ENCODE data around the gene RFX1. TPM values are rescaled to one million over a fixed set of nuclear protein-coding genes. Genes with fewer than 3 reads are reported as not detected.
"Not testable (repeated sequence)": the region's sequence is repeated elsewhere in the genome, so short reads cannot be mapped to it uniquely, and the experiment has no call there.

The RFX1 gene
- total RNA-seq, 2 donors from 2014 or later: 17.1 to 24.3 TPM

- not testable (repeated sequence) for H3K9me3 Mint-ChIP-seq; H3K36me3 Mint-ChIP-seq (ENCODE audit: low read depth); H3K27ac ChIP-seq (ENCODE audit: low read depth, low read length); H3K4me3 ChIP-seq (ENCODE audit: low read length); H3K4me3 Mint-ChIP-seq; H3K9ac ChIP-seq (ENCODE audit: extremely low read depth, low read length, poor library complexity, severe bottlenecking); H3K36me3 ChIP-seq (ENCODE audit: control insufficient read depth, insufficient read depth, low read length); H3K9me3 ChIP-seq (ENCODE audit: control insufficient read depth, low read length); H3K4me1 ChIP-seq (ENCODE audit: control insufficient read depth, insufficient read depth, low read length); H3K4me1 Mint-ChIP-seq; DNase-seq; H3K27ac Mint-ChIP-seq
- 85 to 93% methylated on average over 11 to 12 of the region's 12 CpGs for WGBS, 2 experiments (ENCODE audit: insufficient coverage in 1 of 2, insufficient read length in 1 of 2)
- H3K27me3 Mint-ChIP-seq (ENCODE audit: insufficient read depth): peaks cover 12% of the 10 kb centered on the region
- peaks cover 12% of the 10 kb centered on the region for H3K27me3 ChIP-seq (ENCODE audit: control insufficient read depth, insufficient read depth, low read length, poor library complexity, severe bottlenecking)
- TF ChIP-seq CTCF (conservative IDR thresholded peaks at IDR 0.05): peak; percentile 51
Observed at GRCh38 chr19:14035159-14035558, 29.0 kb upstream of the RFX1 start.

GRCh38 chr19:14033946-14034345, 27.8 kb upstream of the RFX1 start:
- no peak overlapping the region for H3K4me3 Mint-ChIP-seq
- no peaks in the 10 kb centered on the region for H3K9me3 Mint-ChIP-seq

GRCh38 chr19:14031719-14032480, 25.8 kb upstream of the RFX1 start, which contains the start of gene IL27RA:
Gene IL27RA, plus strand, starts transcription at chr19:14031762. Its CDS starts 111 bp downstream, at chr19:14031873.
- Mint-ChIP-seq H3K27ac (no peak within 1 kb of the TSS), H3K27me3 (ENCODE audit: insufficient read depth) (peaks cover 26% of the 10 kb centered on the region), H3K36me3 (ENCODE audit: low read depth) (no peaks in the 10 kb centered on the region), H3K4me1 (no peaks in the 10 kb centered on the region), H3K4me3 (peak within 1 kb of the TSS; percentile 75), H3K9me3 (no peaks in the 10 kb centered on the region)
- peak; percentile 88 for DNase-seq
- H3K27me3 ChIP-seq (ENCODE audit: control insufficient read depth, insufficient read depth, low read length, poor library complexity, severe bottlenecking): peaks cover 14% of the 10 kb centered on the region
- no peaks in the 10 kb centered on the region for H3K4me1 ChIP-seq (ENCODE audit: control insufficient read depth, insufficient read depth, low read length)
- peak within 1 kb of the TSS; percentile 63 for H3K9ac ChIP-seq (ENCODE audit: extremely low read depth, low read length, poor library complexity, severe bottlenecking)
- peak; percentile 84 for TF ChIP-seq CTCF (conservative IDR thresholded peaks at IDR 0.05)
- peak within 1 kb of the TSS; percentile 86 for H3K4me3 ChIP-seq (ENCODE audit: low read length)
- 0 to 1% methylated on average over 25 to 62 of the region's 63 CpGs for WGBS, 2 experiments (ENCODE audit: insufficient coverage in 1 of 2, insufficient read length in 1 of 2)
- H3K27ac ChIP-seq (ENCODE audit: low read depth, low read length): no peak within 1 kb of the TSS
- H3K36me3 ChIP-seq (ENCODE audit: control insufficient read depth, insufficient read depth, low read length): no peaks in the 10 kb centered on the region
- no peaks in the 10 kb centered on the region for H3K9me3 ChIP-seq (ENCODE audit: control insufficient read depth, low read length)

More at GRCh38 chr19:14033946-14034345, 27.8 kb upstream of the RFX1 start:
- 94 to 100% methylated on average over 1 of the region's 2 CpGs for WGBS, 2 experiments (ENCODE audit: insufficient coverage in 1 of 2, insufficient read length in 1 of 2)
- Histone ChIP-seq H3K9me3 (ENCODE audit: control insufficient read depth, low read length) (no peaks in the 10 kb centered on the region), H3K9ac (ENCODE audit: extremely low read depth, low read length, poor library complexity, severe bottlenecking) (no peak overlapping the region), H3K27ac (ENCODE audit: low read depth, low read length) (no peak overlapping the region), H3K27me3 (ENCODE audit: control insufficient read depth, insufficient read depth, low read length, poor library complexity, severe bottlenecking) (peaks cover 14% of the 10 kb centered on the region), H3K4me1 (ENCODE audit: control insufficient read depth, insufficient read depth, low read length) (no peaks in the 10 kb centered on the region), H3K36me3 (ENCODE audit: control insufficient read depth, insufficient read depth, low read length) (no peaks in the 10 kb centered on the region), H3K4me3 (ENCODE audit: low read length) (no peak overlapping the region)
- Mint-ChIP-seq H3K4me1 (no peaks in the 10 kb centered on the region), H3K27ac (no peak overlapping the region), H3K36me3 (ENCODE audit: low read depth) (no peaks in the 10 kb centered on the region), H3K27me3 (ENCODE audit: insufficient read depth) (peaks cover 18% of the 10 kb centered on the region)
- no peak for DNase-seq
- TF ChIP-seq CTCF (conservative IDR thresholded peaks at IDR 0.05): no peak

Data from endodermal cell (in vitro differentiated cells).